Activated T-cell treated with anti-CD3 and anti-CD28 coated beads, Interleukin-2, amount 50 U/mL, for 4 hours (primary cell): Measurements from ENCODE around the gene FBXL4. TPM values are rescaled to one million over a fixed set of nuclear protein-coding genes. Genes with fewer than 3 reads are reported as not detected.
A peak's percentile ranks its signal among the peaks of the same experiment; 100 is the strongest.

ENCODE experiments used
- ATAC-seq, 2 donors: fragments of 200-7000 bp; cut with Tn5 transposase; one replicate each; pipeline ENCODE4 v1.10.0; 2021
- DNase-seq: peaks from one replicate; pipeline ENCODE4 v3.0.0-alpha.2; 2020
- H3K27me3 Mint-ChIP-seq: one replicate; pipeline ENCODE4 v1.8.0; 2021; ENCODE audit warnings: low read depth, mixed read lengths
- H3K36me3 Mint-ChIP-seq: one replicate; pipeline ENCODE4 v1.8.0; 2022; ENCODE audit warnings: mixed read lengths; ENCODE audit not compliant: insufficient read depth
- H3K4me1 Mint-ChIP-seq: one replicate; pipeline ENCODE4 v1.8.0; 2021; ENCODE audit warnings: low read depth, mixed read lengths
- H3K4me3 Mint-ChIP-seq: one replicate; pipeline ENCODE4 v1.8.0; 2021; ENCODE audit warnings: mild to moderate bottlenecking, moderate library complexity, mixed read lengths
- H3K9me3 Mint-ChIP-seq: one replicate; pipeline ENCODE4 v1.8.0; 2021; ENCODE audit warnings: mixed read lengths
- total RNA-seq, 3 donors: library from RNA; stranded (reverse); gene quantifications; one replicate each; pipeline ENCODE4 v1.2.1, GENCODE V29; 2021

Gene FBXL4
- total RNA-seq, 3 donors from 2014 or later: 6.9 to 7.7 (median 7.7) TPM

GRCh38 chr6:98885330-98885729, 62.4 kb downstream of the FBXL4 start:
- Mint-ChIP-seq H3K36me3 (peaks cover 29% of the 10 kb centered on the region), H3K9me3 (no peaks in the 10 kb centered on the region), H3K4me3 (no peak overlapping the region), H3K27me3 (no peaks in the 10 kb centered on the region), H3K4me1 (no peaks in the 10 kb centered on the region)
- ATAC-seq: no peak
- DNase-seq: no peak

DNA sequence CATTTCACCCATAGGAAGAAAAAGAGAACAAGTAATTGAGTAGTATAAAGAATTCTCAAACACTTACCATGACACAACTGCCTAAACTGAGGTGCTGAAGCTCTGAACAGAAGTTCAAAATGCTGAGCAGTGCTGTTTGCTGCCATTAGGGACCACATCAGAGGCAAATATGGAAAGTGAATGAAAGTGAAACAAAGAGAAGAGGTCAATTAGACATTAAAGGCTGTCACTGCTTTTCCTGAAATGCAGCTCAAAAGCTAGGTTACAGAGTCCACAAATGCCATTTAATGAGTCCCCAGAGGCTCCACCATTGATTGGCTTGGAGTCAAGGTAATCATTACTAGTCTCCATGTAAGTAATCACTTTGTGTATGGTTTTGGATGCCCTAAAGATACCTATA, 67.3 kb downstream of the FBXL4 start:
- no peaks in the 10 kb centered on the region for H3K4me1 Mint-ChIP-seq
- ATAC-seq (no peak), DNase-seq (no peak)
- no peak overlapping the region for H3K4me3 Mint-ChIP-seq
- no peaks in the 10 kb centered on the region for H3K27me3 Mint-ChIP-seq
- H3K9me3 Mint-ChIP-seq: no peaks in the 10 kb centered on the region
- peaks cover 24% of the 10 kb centered on the region for H3K36me3 Mint-ChIP-seq

GRCh38 chr6:98877250-98877649, 70.5 kb downstream of the FBXL4 start:
- peaks cover 34% of the 10 kb centered on the region for H3K36me3 Mint-ChIP-seq
- H3K4me3 Mint-ChIP-seq: no peak overlapping the region
- H3K4me1 Mint-ChIP-seq: no peaks in the 10 kb centered on the region
- no peaks in the 10 kb centered on the region for H3K27me3 Mint-ChIP-seq
- DNase-seq (no peak), ATAC-seq (no peak)
- H3K9me3 Mint-ChIP-seq: no peaks in the 10 kb centered on the region

GRCh38 chr6:98875375-98875774, 72.4 kb downstream of the FBXL4 start:
- Mint-ChIP-seq H3K4me3 (no peak overlapping the region), H3K27me3 (no peaks in the 10 kb centered on the region), H3K9me3 (no peaks in the 10 kb centered on the region), H3K36me3 (peaks cover 38% of the 10 kb centered on the region), H3K4me1 (no peaks in the 10 kb centered on the region)
- ATAC-seq (no peak), DNase-seq (no peak)

DNA sequence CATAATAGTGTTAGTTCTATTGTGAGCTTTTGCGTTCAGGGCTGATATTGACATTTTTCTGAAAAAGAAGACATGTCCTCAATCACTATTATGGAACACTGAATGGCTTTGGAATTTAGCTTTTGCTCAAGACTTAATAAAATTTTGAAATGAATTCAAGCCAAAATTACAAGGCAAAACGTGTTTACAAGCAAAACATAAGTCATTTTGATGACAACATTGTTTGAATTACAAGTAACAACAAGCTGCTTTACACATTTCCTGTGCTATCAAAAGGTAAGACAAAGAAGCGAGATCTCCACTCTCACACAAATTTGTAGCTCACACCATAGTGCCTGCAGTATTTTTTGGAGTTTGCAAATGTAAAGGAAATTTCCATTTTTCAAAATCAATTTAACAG, 75.9 kb downstream of the FBXL4 start:
- no peak for ATAC-seq
- Mint-ChIP-seq H3K4me1 (no peaks in the 10 kb centered on the region), H3K4me3 (no peak overlapping the region), H3K27me3 (no peaks in the 10 kb centered on the region), H3K36me3 (peaks cover 32% of the 10 kb centered on the region), H3K9me3 (no peaks in the 10 kb centered on the region)
- DNase-seq: no peak

DNA sequence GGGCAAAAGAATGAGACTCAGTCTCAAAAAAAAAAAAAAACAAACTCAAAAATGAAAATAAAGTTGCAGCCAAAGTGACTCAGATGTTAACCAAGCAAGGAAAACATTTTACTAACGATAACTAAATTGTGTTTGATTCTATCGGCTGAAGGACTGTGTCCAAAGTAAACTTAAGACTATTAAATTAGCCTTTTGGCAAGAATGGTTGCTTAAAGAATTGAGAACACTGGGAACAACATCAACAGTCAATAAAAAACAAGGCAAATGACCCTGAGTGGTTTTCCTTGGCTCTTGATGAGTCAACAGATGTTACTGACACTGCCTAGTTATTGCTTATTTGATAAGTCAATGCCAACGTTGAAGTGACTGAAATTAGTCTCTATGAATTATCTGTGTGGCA, 76.7 kb downstream of the FBXL4 start:
- DNase-seq (no peak), ATAC-seq (no peak)
- Mint-ChIP-seq H3K9me3 (no peaks in the 10 kb centered on the region), H3K4me1 (no peaks in the 10 kb centered on the region), H3K27me3 (no peaks in the 10 kb centered on the region), H3K4me3 (no peak overlapping the region), H3K36me3 (peaks cover 31% of the 10 kb centered on the region)

GRCh38 chr6:98864497-98864896, 83.2 kb downstream of the FBXL4 start:
- Mint-ChIP-seq H3K27me3 (no peaks in the 10 kb centered on the region), H3K4me1 (no peaks in the 10 kb centered on the region), H3K36me3 (peaks cover 7% of the 10 kb centered on the region), H3K4me3 (no peak overlapping the region), H3K9me3 (no peaks in the 10 kb centered on the region)
- ATAC-seq (no peak), DNase-seq (no peak)

- Mint-ChIP-seq H3K4me1 (peaks cover 20% of the 10 kb centered on the region), H3K27me3 (peaks cover 53% of the 10 kb centered on the region), H3K4me3 (no peak overlapping the region), H3K36me3 (no peaks in the 10 kb centered on the region), H3K9me3 (no peaks in the 10 kb centered on the region)
- DNase-seq: no peak
- no peak for ATAC-seq
Measured at GRCh38 chr6:98848539-98849242, 99.1 kb downstream of the FBXL4 start.

- ATAC-seq (peak; percentile 5 to 20), DNase-seq (no peak)
- no peaks in the 10 kb centered on the region for H3K9me3 Mint-ChIP-seq
- peaks cover 59% of the 10 kb centered on the region for H3K27me3 Mint-ChIP-seq
- no peaks in the 10 kb centered on the region for H3K36me3 Mint-ChIP-seq
- H3K4me1 Mint-ChIP-seq: peaks cover 22% of the 10 kb centered on the region
- no peak overlapping the region for H3K4me3 Mint-ChIP-seq
Measured at GRCh38 chr6:98847779-98848538, 99.8 kb downstream of the FBXL4 start.

- no peak overlapping the region for H3K4me3 Mint-ChIP-seq
- no peaks in the 10 kb centered on the region for H3K36me3 Mint-ChIP-seq
- ATAC-seq: no peak
- H3K9me3 Mint-ChIP-seq: no peaks in the 10 kb centered on the region
- H3K27me3 Mint-ChIP-seq: peaks cover 63% of the 10 kb centered on the region
- no peak for DNase-seq
- peaks cover 22% of the 10 kb centered on the region for H3K4me1 Mint-ChIP-seq
Measured at GRCh38 chr6:98847416-98847778, 100.3 kb downstream of the FBXL4 start.

- no peaks in the 10 kb centered on the region for H3K9me3 Mint-ChIP-seq
- H3K27me3 Mint-ChIP-seq: peaks cover 75% of the 10 kb centered on the region
- no peaks in the 10 kb centered on the region for H3K36me3 Mint-ChIP-seq
- DNase-seq: no peak
- H3K4me1 Mint-ChIP-seq: peaks cover 22% of the 10 kb centered on the region
- H3K4me3 Mint-ChIP-seq: peak overlapping the region; percentile 56
- ATAC-seq: no peak
Measured at GRCh38 chr6:98846021-98846380, 101.7 kb downstream of the FBXL4 start.

- DNase-seq: peak; percentile 55
- Mint-ChIP-seq H3K4me1 (peaks cover 22% of the 10 kb centered on the region), H3K4me3 (peak overlapping the region; percentile 56), H3K9me3 (no peaks in the 10 kb centered on the region), H3K27me3 (peaks cover 81% of the 10 kb centered on the region), H3K36me3 (no peaks in the 10 kb centered on the region)
- peak; percentile 67 to 69 for ATAC-seq
Measured at GRCh38 chr6:98845211-98846020, 102.3 kb downstream of the FBXL4 start.

DNA sequence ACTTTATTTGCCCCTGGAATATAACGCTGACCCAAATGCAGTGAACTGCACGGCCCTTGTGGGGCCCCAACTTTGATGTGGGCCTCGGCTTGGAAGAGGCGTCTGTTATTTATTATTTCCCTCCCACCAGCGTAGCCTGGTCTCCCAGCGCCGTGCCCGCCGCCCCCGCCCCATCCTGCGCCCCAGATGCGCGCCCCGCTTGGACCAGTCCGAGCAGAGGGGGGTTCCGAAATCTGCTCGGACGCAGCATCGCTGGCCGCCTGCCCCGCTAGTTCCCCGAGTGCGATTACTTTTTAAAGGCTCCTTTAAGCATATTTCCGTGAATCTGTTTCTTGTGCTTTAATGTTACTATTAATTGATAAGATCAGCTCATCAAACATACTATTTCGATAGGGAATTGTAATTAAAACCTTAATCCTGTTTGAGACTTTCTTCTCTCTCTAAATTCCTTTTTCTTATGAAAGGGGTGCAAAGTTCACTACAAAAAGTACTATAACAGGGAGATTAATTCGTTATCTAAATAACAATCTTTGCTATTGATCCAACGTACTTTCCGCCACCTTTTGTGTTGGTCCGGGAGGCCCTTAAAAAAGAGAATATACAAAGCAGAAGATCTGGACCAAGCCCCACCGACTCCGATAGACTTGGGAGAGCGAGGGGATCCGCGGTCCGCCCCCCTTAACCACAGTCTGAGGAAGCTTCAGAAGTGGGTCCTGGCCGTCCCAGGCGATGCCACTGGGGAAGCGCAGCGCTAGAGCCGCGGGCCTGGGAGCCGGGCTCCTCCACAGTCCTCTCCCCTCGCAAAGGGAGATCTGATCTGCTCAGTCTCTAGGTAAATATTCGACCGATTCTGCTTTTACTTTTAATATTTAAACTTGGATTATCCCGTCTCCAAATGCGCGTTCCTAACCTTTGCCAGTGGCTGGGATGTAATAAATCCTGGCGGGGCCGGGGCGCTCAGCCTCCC, 103.2 kb downstream of the FBXL4 start:
- Mint-ChIP-seq H3K4me3 (peak overlapping the region; percentile 16), H3K4me1 (peaks cover 22% of the 10 kb centered on the region), H3K9me3 (no peaks in the 10 kb centered on the region), H3K36me3 (no peaks in the 10 kb centered on the region), H3K27me3 (peaks cover 83% of the 10 kb centered on the region)
- ATAC-seq (no peak), DNase-seq (no peak)
